HG02938 (cell line): ENCODE data around the gene SLC35C1.

Source experiments
- ATAC-seq: cut with Tn5 transposase; IDR thresholded peaks from one replicate; pipeline ENCODE4 v1.9.1; 2021; ENCODE audit warnings: mild to moderate bottlenecking, moderate library complexity; ENCODE audit not compliant: unreplicated experiment

SLC35C1 gene

GRCh38 chr11:45843158-45843924 lies 38.4 kb downstream of the SLC35C1 start:
- ATAC-seq = peak; percentile 32

GRCh38 chr11:45844822-45845578 lies 40.1 kb downstream of the SLC35C1 start:
- no peak for ATAC-seq

GRCh38 chr11:45846174-45846675 lies 41.3 kb downstream of the SLC35C1 start:
- ATAC-seq = no peak

GRCh38 chr11:45846974-45847910 lies 42.3 kb downstream of the SLC35C1 start, which contains the start of gene CRY2:
Gene CRY2, plus strand, starts transcription at chr11:45847475. Its CDS starts 16 bp downstream, at chr11:45847491.
- ATAC-seq = peak; percentile 83

GRCh38 chr11:45847911-45848316 lies 43.0 kb downstream of the SLC35C1 start:
- peak; percentile 11 for ATAC-seq

DNA sequence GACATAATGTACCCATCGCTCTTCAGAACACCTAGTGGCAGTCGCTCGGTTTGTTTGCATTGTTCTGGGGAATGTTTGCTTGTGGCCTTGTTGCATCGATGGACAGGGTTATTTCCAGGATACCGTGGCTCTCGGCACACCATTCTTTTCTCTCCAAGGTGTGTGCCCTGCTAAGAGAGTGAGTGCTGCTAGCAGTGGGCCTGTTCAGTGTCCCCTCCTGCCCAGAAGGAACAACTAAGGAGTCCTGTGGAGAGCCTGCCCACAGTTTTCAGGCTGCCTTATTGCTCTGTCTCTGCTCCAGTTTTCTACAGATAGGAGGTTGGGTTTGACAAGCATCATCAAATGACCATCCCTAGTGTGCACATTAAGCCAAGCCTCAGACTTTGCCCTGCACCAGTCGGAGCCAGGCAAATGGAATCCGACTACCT lies 43.7 kb downstream of the SLC35C1 start:
- no peak for ATAC-seq

DNA sequence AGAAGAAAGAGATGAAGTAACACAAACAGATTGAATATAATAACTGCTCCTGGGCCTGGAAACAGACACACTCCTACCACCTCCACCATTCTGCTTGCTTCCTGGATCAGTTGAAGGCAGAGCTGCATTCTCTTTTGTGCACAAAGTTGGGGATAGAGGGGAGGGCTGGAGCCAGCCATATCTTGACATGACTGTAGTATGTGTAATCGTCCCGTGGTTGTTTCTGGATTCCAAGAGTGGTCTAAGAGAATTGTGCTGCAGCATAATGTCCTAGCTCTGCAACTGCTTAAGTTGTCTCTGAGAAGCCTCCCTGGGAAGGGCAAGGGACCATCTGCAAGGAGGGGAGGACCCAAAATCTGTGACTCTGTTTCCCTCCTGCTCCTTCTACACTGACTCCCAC lies 45.5 kb downstream of the SLC35C1 start:
- no peak for ATAC-seq

- no peak for ATAC-seq
These were observed 46.3 kb downstream of the SLC35C1 start for GRCh38 chr11:45851228-45851627.

DNA sequence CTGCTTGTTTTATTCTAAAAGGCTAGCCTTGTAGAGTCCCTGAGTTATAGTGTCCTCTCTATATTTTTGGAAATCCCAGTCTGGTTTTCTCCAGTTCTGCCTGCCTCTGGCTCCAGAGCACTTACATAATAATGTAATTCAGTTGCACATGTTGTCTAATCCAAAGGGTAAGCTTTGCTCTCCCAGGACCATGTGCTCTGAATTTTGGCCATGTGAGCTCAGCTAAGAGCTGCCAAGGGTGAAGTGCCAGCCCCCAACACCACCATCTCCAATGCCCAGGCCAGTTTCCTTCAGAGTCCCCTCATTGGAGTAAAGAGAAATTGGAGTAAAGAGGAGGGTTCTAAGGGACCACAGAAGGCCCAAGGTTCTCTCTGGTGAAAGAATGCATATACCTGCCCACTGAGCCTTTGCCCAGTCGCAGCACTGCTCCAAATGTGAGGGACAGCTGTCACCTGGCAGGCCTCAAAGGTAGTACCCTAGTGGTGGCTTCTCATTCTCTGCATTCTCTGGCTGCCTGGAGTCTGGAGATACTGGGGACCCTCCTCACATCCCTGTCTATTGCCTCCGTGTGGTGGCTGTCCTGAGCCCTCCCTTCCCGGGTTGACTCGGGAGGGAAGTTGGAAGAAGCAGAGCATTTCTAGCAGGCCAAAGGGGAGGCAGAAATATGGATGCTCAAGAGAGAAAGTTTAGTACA lies 47.2 kb downstream of the SLC35C1 start:
- no peak for ATAC-seq

GRCh38 chr11:45852712-45853101 lies 47.8 kb downstream of the SLC35C1 start:
- peak; percentile 45 for ATAC-seq

DNA sequence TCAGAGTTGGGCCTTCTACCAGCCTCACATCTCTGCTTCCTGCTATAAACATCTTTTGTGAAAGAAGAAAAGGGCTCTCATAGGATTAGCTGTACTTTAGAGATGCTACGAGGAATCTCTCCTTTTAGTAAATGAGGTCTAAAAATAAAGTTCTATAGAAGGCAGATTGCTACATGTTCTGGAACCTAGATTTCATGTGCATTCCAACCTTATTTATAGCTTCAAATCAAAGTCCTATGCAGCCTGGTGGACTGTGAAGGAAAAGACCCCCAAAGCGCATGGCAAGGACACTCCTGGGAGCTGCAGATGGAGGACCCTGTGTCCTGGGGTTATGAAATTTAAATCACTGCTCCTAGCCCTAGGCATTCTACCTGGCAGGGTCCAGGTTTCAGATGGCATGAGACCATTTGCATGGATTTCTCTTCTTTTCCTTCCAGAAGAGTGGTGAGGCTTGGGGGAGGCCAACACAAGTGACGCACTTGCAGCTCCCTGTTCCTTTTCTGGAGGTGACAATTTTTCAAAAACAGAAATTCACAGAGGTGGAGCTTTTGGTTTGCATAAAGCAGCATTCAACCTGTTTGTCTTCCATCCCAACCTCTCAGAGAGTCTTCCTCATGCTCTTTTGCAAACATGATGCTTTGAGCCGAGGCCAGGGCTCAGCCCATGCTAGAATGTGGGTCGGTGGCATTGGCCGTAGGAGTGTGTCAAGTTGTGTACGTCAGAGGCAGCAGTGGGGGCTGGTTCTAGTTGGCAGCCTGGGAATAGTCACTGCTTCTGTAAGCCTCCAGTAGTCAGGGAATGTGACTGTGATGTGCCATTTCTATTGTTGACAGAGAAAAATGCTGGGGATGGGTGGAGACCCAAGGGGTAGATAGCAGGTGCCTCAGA lies 48.6 kb downstream of the SLC35C1 start:
- ATAC-seq = no peak

DNA sequence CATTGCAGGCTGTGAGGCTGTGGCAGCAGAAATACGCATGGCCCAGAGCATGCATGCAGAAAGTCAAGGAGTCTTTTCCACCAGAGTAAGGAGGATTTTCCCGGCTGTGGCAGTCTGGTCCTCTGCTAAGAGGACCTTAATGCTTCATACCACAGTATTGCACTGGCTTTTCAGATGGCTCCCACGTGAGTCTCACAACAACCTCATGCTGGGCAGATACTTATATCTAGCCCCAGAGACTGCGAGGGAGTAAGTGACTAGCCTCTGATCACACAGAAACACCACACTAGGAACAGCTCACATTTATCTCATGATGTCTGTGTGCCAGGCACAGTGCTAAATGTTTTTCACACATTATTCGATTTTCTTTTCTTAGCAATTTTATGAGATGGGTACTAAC lies 50.4 kb downstream of the SLC35C1 start:
- ATAC-seq = no peak

DNA sequence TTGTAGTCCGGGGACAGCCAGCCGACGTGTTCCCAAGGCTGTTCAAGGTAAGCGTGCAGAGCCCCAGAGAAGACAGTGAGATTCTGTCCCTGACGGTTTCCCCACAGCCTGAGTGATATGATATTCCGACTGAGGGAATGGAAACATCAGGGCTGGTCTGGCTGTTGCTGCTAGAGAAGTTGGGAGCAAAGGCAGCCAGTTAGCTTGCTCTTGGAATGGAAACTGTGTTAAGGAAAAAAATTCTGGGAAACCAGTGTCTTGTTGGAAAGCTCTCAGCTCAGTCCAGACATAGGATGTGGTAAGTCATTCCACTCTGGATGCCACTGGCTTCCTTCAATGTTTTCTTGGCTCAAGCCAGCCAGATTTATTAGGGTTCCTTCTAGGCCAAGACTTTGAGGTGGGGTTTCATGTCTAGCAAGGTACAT lies 51.1 kb downstream of the SLC35C1 start:
- no peak for ATAC-seq

DNA sequence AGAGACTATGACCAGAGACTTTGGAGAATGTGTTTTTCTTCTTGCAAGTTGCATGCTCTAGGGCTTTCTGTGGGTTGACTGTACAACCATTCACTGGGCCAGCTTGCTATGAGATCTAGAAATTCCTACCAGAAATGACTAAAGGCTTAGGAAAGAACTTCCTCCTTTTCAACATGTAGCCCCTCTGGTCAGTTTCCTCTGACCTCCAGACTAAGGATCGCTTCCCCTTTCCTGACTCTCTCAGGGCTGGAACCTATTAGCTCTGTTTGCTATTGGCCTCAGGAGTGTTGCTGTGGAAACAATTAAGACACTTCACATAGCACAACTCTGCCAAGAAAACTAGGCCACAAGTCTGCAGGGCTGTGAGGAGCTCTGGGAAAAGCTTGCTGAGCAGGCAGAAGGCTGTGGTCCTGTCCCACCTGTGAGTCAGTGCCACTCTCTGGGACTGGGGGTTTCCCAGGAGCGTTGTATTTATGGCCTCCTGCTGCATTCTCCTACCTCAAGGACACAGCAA lies 53.1 kb downstream of the SLC35C1 start:
- no peak for ATAC-seq

GRCh38 chr11:45858751-45859398 lies 53.9 kb downstream of the SLC35C1 start:
- no peak for ATAC-seq

DNA sequence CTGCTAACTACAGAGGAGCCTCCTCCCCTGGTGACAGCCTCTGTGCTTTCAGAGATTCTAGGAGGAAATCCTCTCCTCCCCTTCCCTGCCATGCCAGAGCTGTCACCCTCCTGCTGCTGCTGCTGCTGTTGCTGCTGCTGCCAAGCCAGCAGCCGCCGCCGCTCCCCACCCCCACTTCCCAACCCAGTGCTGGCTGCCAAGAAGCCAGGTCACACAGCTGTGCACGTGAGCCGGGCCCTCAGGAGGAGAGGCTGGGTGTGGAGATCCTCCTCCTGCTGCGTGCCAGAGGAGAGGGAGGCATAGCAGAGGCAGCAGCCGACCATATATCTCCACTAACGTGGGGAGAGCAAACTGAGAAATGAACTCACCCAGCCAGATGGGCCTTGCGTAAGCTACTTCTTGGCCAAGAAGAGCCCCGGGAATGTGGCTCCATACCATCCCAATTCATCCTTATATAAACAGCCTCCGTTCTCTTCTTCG lies 54.8 kb downstream of the SLC35C1 start:
- ATAC-seq = no peak

GRCh38 chr11:45860348-45860747 lies 55.4 kb downstream of the SLC35C1 start:
- ATAC-seq = no peak

DNA sequence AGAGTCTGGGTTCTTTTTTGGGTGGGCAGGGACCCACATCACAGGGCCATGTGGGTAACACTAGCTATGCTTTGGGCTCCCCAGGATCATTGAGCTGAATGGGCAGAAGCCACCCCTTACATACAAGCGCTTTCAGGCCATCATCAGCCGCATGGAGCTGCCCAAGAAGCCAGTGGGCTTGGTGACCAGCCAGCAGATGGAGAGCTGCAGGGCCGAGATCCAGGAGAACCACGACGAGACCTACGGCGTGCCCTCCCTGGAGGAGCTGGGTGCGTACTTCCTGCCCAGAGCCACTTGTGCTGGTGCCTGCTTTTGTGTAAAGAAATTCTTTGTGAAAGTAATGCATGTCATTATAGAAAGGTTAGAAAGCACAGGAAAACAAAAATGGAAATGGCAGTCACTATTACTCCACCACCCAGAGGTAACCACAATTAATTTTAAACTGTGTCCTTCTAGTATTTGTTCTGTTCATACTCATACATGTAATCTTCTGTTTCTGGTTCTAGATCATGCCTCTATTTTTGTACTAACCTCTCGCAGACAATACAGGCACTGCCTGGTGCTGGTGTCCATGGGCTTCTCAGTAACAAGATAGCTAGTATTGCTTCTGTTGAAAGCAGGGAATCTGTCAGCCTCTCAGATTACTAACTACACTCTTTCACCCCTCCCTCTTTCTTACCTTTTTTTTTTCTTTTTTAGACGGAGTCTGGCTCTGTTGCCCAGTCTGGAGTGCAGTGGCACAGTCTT lies 56.0 kb downstream of the SLC35C1 start:
- no peak for ATAC-seq
